GM18951 (cell line): ENCODE results near the gene USP53.

Experiments used
- POLR2A ChIP-seq: IDR thresholded peaks from 4 replicates; pipeline ENCODE4 v1.6.1; 2011; ENCODE audit warnings: mild to moderate bottlenecking; ENCODE audit not compliant: insufficient read length, insufficient read depth; ENCODE audit errors: extremely low read depth
- in situ Hi-C: fragments of 300-500 bp; cut with MboI; formaldehyde crosslinking; loops from one replicate; pipeline ENCODE4 v1.12.0; 2022; ENCODE audit warnings: low sequenced_read_pairs, mixed read lengths, inconsistent platforms; ENCODE audit not compliant: unreplicated experiment

Gene USP53

GRCh38 chr4:119299260-119299671 lies 86.8 kb downstream of the USP53 start:
- in situ Hi-C loops, result loop anchor here (25.0 kb wide), 1 partner anchor 262 kb away; no protein-coding TSS in a partner anchor
- no peak for TF ChIP-seq POLR2A

GRCh38 chr4:119299741-119300100 lies 87.2 kb downstream of the USP53 start:
- in situ Hi-C loops, result loop anchor here (25.0 kb wide), 1 partner anchor 262 kb away; no protein-coding TSS in a partner anchor
- TF ChIP-seq POLR2A, result no peak

GRCh38 chr4:119300101-119300978 lies 87.8 kb downstream of the USP53 start:
- peak; percentile 84 for TF ChIP-seq POLR2A
- in situ Hi-C loops, result no loop called here

GRCh38 chr4:119302073-119302832 lies 89.7 kb downstream of the USP53 start:
- no peak for TF ChIP-seq POLR2A
- in situ Hi-C loops, result no loop called here

- in situ Hi-C loops, result no loop called here
- TF ChIP-seq POLR2A, result no peak
Measured at GRCh38 chr4:119303587-119304305, 91.2 kb downstream of the USP53 start.

- no peak for TF ChIP-seq POLR2A
- in situ Hi-C loops, result no loop called here
Measured at GRCh38 chr4:119304431-119304830, 91.9 kb downstream of the USP53 start.

GRCh38 chr4:119307606-119308005 lies 95.1 kb downstream of the USP53 start:
- in situ Hi-C loops, result no loop called here
- TF ChIP-seq POLR2A, result no peak

- no peak for TF ChIP-seq POLR2A
- in situ Hi-C loops, result no loop called here
Measured at GRCh38 chr4:119310826-119311225, 98.3 kb downstream of the USP53 start.

- no peak for TF ChIP-seq POLR2A
- in situ Hi-C loops, result no loop called here
Measured at GRCh38 chr4:119313237-119313636, 100.7 kb downstream of the USP53 start.

- in situ Hi-C loops, result no loop called here
- no peak for TF ChIP-seq POLR2A
Measured at GRCh38 chr4:119314356-119314755, 101.8 kb downstream of the USP53 start.

- TF ChIP-seq POLR2A, result no peak
- in situ Hi-C loops, result no loop called here
Measured at GRCh38 chr4:119315036-119315435, 102.5 kb downstream of the USP53 start.

- no peak for TF ChIP-seq POLR2A
- in situ Hi-C loops, result no loop called here
Measured at GRCh38 chr4:119317990-119318389, 105.5 kb downstream of the USP53 start.

- no peak for TF ChIP-seq POLR2A
- in situ Hi-C loops, result no loop called here
Measured at GRCh38 chr4:119321921-119322687, 109.6 kb downstream of the USP53 start, which contains the start of gene FABP2. TSS of gene FABP2 (minus strand) at chr4:119322138. CDS start at chr4:119322102, 36 bp downstream.

- in situ Hi-C loops, result no loop called here
- no peak for TF ChIP-seq POLR2A
Measured at GRCh38 chr4:119328695-119329094, 116.2 kb downstream of the USP53 start.
